Motor neuron (in vitro differentiated cells): ENCODE data around the gene PLCL2. TPM values are rescaled to one million over a fixed set of nuclear protein-coding genes. Genes with fewer than 3 reads are reported as not detected.
A peak's percentile ranks its signal among the peaks of the same experiment; 100 is the strongest.

Source experiments
- ATAC-seq, 8 experiments: fragments of 200-7000 bp; cut with Tn5 transposase; replicated peaks in 6 of 8; 2 replicates each; pipeline ENCODE4 v1.8.0; 2021; ENCODE audit warnings: mild to moderate bottlenecking in 8 of 8, moderate library complexity in 8 of 8
- H3K27ac ChIP-seq, 2 donors: fragments of 250-450 bp; sonication (Bioruptor Pico); 2 replicates each; pipeline ENCODE4 v1.9.0; 2021; ENCODE audit warnings: antibody characterized with exemption in 2 of 2, mild to moderate bottlenecking in 2 of 2, moderate library complexity in 1 of 2
- H3K4me1 ChIP-seq, 2 donors: fragments of 250-450 bp; sonication (Bioruptor Pico); replicated peaks in 1 of 2; 2 replicates each; pipeline ENCODE4 v1.6.1; 2021; ENCODE audit warnings: antibody characterized with exemption in 2 of 2, mild to moderate bottlenecking in 2 of 2, moderate library complexity in 1 of 2
- H3K4me3 ChIP-seq, 5 donors: fragments of 250-450 bp; sonication (Bioruptor Pico); 2 replicates each; pipeline ENCODE4 v1.9.0; 2021; ENCODE audit warnings: antibody characterized with exemption in 5 of 5, mild to moderate bottlenecking in 5 of 5, moderate library complexity in 4 of 5
- WGBS, 10 experiments: fragments of 450-650 bp; shearing (Covaris generic); methylation state at CpG; one replicate each; pipeline ENCODE4 v1.0.0; 2022; 5-methylcytosine and 5-hydroxymethylcytosine counted together
- in situ Hi-C, 9 experiments: fragments of 400-800 bp; cut with MboI; loops; one replicate each; pipeline ENCODE4 v1.15.0; 2021; ENCODE audit warnings: low sequenced_read_pairs in 9 of 9, low pct_unique_long_range_greater_than_20kb in 2 of 9; ENCODE audit not compliant: unreplicated experiment in 9 of 9
- total RNA-seq, 8 experiments: library from RNA; unstranded; fragments of 300-600 nt; gene quantifications; 2 replicates each; pipeline versions ENCODE4 v1.2.3 to v1.2.4, GENCODE V29; 2022

Gene PLCL2
- total RNA-seq, 8 experiments from 2014 or later, result 12.3 to 28.0 (median 21.6) TPM

GRCh38 chr3:17027318-17027717, 142.6 kb downstream of the PLCL2 start:
- ATAC-seq, result no peak
- no peak overlapping the region for H3K27ac ChIP-seq
- no peak overlapping the region for H3K4me3 ChIP-seq
- peaks cover 7 to 13% of the 10 kb centered on the region in 2 donors for H3K4me1 ChIP-seq
- in situ Hi-C loops, result loop anchor here in 2 of 9 experiments (25.0 kb wide), 2 partner anchors 190 to 415 kb away; partner anchors contain the start of gene DAZL (in 2 of the 2)
- WGBS, 10 experiments, result 80 to 100% (median 100%) methylated on average over 1 of the region's 1 CpG; no CpG with 5 or more reads in 1 of the 10 experiments

- Histone ChIP-seq H3K4me3 (no peak overlapping the region), H3K4me1 (peaks cover 7 to 13% of the 10 kb centered on the region in 2 donors), H3K27ac (no peak overlapping the region)
- WGBS, 10 experiments, result 80 to 100% (median 91%) methylated on average over 2 to 4 of the region's 4 CpGs; no CpG with 5 or more reads in 2 of the 10 experiments
- in situ Hi-C loops, result loop anchor here in 2 of 9 experiments (25.0 kb wide), 2 partner anchors 191 to 416 kb away; partner anchors contain the start of gene DAZL (in 2 of the 2)
- no peak for ATAC-seq
Observed at GRCh38 chr3:17028363-17028762, 143.6 kb downstream of the PLCL2 start.

GRCh38 chr3:17030438-17030837, 145.7 kb downstream of the PLCL2 start:
- no peak for ATAC-seq
- Histone ChIP-seq H3K4me1 (peaks cover 7 to 9% of the 10 kb centered on the region in 2 donors), H3K4me3 (no peak overlapping the region), H3K27ac (no peak overlapping the region)
- WGBS, 10 experiments, result 40 to 96% (median 83%) methylated on average over 1 to 3 of the region's 3 CpGs; no CpG with 5 or more reads in 3 of the 10 experiments
- in situ Hi-C loops, result loop anchor here in 2 of 9 experiments (25.0 kb wide), 2 partner anchors 193 to 418 kb away; partner anchors contain the start of gene DAZL (in 2 of the 2)

- Histone ChIP-seq H3K27ac (no peak overlapping the region), H3K4me1 (peaks cover 4 to 7% of the 10 kb centered on the region in 2 donors), H3K4me3 (no peak overlapping the region)
- peak in 5 of 8 experiments; percentile 45 to 91 (median 58) for ATAC-seq
- in situ Hi-C loops, result loop anchor here in 2 of 9 experiments (25.0 kb wide), 2 partner anchors 194 to 419 kb away; partner anchors contain the start of gene DAZL (in 2 of the 2)
- WGBS, 10 experiments, result 50 to 92% (median 76%) methylated on average over 1 to 4 of the region's 4 CpGs; no CpG with 5 or more reads in 2 of the 10 experiments
Observed at GRCh38 chr3:17030956-17031652, 146.3 kb downstream of the PLCL2 start.

GRCh38 chr3:17032407-17033034, 147.8 kb downstream of the PLCL2 start:
- ATAC-seq, result peak in 6 of 8 experiments; percentile 42 to 86 (median 66)
- no peak overlapping the region for H3K27ac ChIP-seq
- 20 to 61% (median 48%) methylated on average over 2 to 3 of the region's 3 CpGs; no CpG with 5 or more reads in 2 of the 10 experiments for WGBS, 10 experiments
- H3K4me1 ChIP-seq, result peaks cover 4 to 7% of the 10 kb centered on the region in 2 donors
- in situ Hi-C loops, result loop anchor here in 2 of 9 experiments (25.0 kb wide), 2 partner anchors 195 to 420 kb away; partner anchors contain the start of gene DAZL (in 2 of the 2)
- H3K4me3 ChIP-seq, result no peak overlapping the region

- WGBS, 10 experiments, result 29 to 96% (median 80%) methylated on average over 1 to 3 of the region's 3 CpGs; no CpG with 5 or more reads in 1 of the 10 experiments
- ATAC-seq, result peak in 2 of 8 experiments; percentile 59 to 71
- in situ Hi-C loops, result loop anchor here in 2 of 9 experiments (25.0 kb wide), 2 partner anchors 196 to 421 kb away; partner anchors contain the start of gene DAZL (in 2 of the 2)
- Histone ChIP-seq H3K4me3 (no peak overlapping the region), H3K4me1 (peaks cover 4 to 7% of the 10 kb centered on the region in 2 donors), H3K27ac (no peak overlapping the region)
Observed at GRCh38 chr3:17033516-17034168, 148.9 kb downstream of the PLCL2 start.

GRCh38 chr3:17035033-17035432, 150.3 kb downstream of the PLCL2 start:
- no peak overlapping the region for H3K4me3 ChIP-seq
- no peak for ATAC-seq
- in situ Hi-C loops, result loop anchor here in 2 of 9 experiments (25.0 kb wide), 2 partner anchors 198 to 423 kb away; partner anchors contain the start of gene DAZL (in 2 of the 2)
- no peak overlapping the region for H3K27ac ChIP-seq
- peaks cover 4 to 7% of the 10 kb centered on the region in 2 donors for H3K4me1 ChIP-seq
- 60 to 100% (median 92%) methylated on average over 1 to 5 of the region's 5 CpGs for WGBS, 10 experiments

- no peak overlapping the region for H3K27ac ChIP-seq
- ATAC-seq, result no peak
- WGBS, 10 experiments, result 72 to 100% (median 93%) methylated on average over 1 to 6 of the region's 6 CpGs
- peaks cover 4 to 7% of the 10 kb centered on the region in 2 donors for H3K4me1 ChIP-seq
- in situ Hi-C loops, result loop anchor here in 2 of 9 experiments (25.0 kb wide), 2 partner anchors 199 to 424 kb away; partner anchors contain the start of gene DAZL (in 2 of the 2)
- H3K4me3 ChIP-seq, result no peak overlapping the region
Observed at GRCh38 chr3:17035966-17036365, 151.2 kb downstream of the PLCL2 start.

GRCh38 chr3:17038141-17038540, 153.4 kb downstream of the PLCL2 start:
- in situ Hi-C loops, result loop anchor here in 2 of 9 experiments (25.0 kb wide), 2 partner anchors 201 to 426 kb away; partner anchors contain the start of gene DAZL (in 2 of the 2)
- Histone ChIP-seq H3K4me1 (no peaks in the 10 kb centered on the region), H3K27ac (no peak overlapping the region), H3K4me3 (no peak overlapping the region)
- ATAC-seq, result no peak
- 31 to 100% (median 95%) methylated on average over 1 to 3 of the region's 3 CpGs; no CpG with 5 or more reads in 3 of the 10 experiments for WGBS, 10 experiments

- peak in 1 of 8 experiments; percentile 5 for ATAC-seq
- 88 to 100% (median 88%) methylated on average over 1 of the region's 1 CpG; no CpG with 5 or more reads in 7 of the 10 experiments for WGBS, 10 experiments
- Histone ChIP-seq H3K4me3 (no peak overlapping the region), H3K27ac (no peak overlapping the region), H3K4me1 (peaks cover 0 to 2% of the 10 kb centered on the region in 2 donors)
- in situ Hi-C loops, result loop anchor here in 2 of 9 experiments (25.0 kb wide), 2 partner anchors 202 to 427 kb away; partner anchors contain the start of gene DAZL (in 2 of the 2)
Observed at GRCh38 chr3:17038900-17039553, 154.3 kb downstream of the PLCL2 start.

GRCh38 chr3:17039594-17039993, 154.8 kb downstream of the PLCL2 start:
- peak in 6 of 8 experiments; percentile 26 to 93 (median 54) for ATAC-seq
- Histone ChIP-seq H3K4me1 (peaks cover 0 to 6% of the 10 kb centered on the region in 2 donors), H3K27ac (no peak overlapping the region), H3K4me3 (no peak overlapping the region)
- in situ Hi-C loops, result loop anchor here in 2 of 9 experiments (25.0 kb wide), 2 partner anchors 202 to 427 kb away; partner anchors contain the start of gene DAZL (in 2 of the 2)
- WGBS, 10 experiments, result 0 to 100% (median 25%) methylated on average over 2 of the region's 2 CpGs; no CpG with 5 or more reads in 3 of the 10 experiments
